ENCODE results near the gene TRIM42.

Gene TRIM42

GRCh38 chr3:140710711-140711389 lies 33.0 kb downstream of the TRIM42 start:
- DNase-seq: no peak

- DNase-seq: no peak
These were observed 33.6 kb downstream of the TRIM42 start for GRCh38 chr3:140711390-140712035.

- no peak for DNase-seq
These were observed 34.4 kb downstream of the TRIM42 start for GRCh38 chr3:140712301-140712700.

- no peak for DNase-seq
These were observed 37.2 kb downstream of the TRIM42 start for GRCh38 chr3:140715035-140715434.

DNA sequence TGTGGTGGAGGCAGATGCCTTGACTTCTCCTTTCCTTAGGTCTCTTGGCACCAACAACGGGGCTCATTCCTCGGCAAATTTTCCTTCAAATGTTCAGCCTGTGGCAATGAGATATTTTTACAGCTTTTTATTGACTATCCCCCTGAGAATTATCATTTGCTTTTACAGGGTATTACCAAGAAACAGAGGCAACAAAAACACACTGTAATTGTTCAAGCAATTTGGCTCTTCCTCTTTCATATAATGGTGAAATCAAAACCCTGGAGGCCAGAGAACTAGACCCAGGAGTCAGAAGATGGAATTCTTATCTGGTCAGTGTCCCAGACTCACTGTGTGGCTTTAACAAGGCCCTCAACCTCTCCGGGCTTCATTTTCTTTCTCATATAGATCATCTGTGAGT lies 40.1 kb downstream of the TRIM42 start:
- DNase-seq: no peak

- no peak for DNase-seq
These were observed 42.2 kb downstream of the TRIM42 start for GRCh38 chr3:140719841-140720614.

GRCh38 chr3:140723576-140723975 lies 45.7 kb downstream of the TRIM42 start:
- no peak for DNase-seq

DNA sequence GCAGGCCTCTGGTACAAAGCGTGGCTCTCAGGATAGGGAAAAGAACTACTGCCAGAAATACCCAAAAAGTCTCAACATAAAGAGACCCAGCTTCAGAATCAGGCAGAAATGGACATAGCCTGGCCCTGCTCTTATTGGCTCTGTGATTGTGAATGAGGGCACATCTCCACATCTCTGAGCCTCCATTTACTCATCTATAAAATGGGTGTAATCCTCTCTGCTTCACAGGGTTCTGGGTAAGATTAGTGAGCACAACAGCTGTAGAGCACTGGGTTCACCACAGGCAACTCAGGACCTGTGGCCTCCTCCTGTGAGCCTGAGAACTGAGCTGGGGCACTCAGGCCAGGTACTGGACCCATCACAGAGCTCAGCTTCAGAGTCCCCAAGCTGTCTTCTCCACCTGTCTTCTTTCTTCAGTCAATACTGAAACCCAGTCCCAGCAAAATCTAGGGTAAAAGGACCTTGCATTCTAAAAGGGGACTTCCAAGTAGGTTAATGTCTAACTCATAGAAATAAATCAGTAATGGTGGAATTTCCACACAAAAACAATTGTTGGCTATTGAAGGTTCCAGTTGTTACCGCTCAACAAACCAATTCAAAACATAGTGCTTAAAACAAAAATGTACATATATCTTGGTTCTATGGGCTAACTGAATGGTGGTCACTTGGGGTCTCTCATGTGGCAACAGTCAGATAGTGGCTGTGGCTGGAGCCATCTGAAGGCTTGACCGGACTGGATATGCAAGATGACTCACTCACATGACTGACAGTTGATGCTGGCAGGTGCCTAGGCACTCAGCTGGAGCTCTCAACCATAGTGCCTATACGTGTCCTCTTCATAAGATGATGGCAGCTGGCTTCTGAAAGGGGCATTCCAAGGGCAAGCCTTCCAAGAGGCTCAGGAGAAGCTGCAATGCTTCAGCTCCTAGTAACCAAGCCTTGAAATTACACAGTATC lies 47.3 kb downstream of the TRIM42 start:
- DNase-seq: no peak

- no peak for DNase-seq
These were observed 48.2 kb downstream of the TRIM42 start for GRCh38 chr3:140726066-140726465.

DNA sequence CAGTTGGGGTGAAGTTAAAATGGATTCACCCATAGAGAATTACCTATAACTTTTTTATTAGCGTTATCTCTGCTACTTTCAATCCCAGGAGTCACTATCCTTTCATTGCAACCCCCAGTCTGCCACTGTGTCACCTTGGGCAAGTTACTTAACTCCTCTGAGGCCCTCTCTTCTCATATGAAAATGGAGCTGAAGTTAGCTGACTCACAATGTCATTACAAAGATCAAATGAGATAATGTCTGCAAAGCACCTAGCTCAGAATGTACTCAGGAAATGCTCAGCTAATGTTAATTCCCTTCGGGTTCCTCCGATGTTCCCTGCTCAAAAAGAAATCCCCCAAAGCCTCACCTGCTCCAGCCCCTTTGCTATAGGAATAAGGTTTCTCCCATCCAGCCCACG lies 50.0 kb downstream of the TRIM42 start:
- DNase-seq: no peak

- DNase-seq: no peak
These were observed 53.7 kb downstream of the TRIM42 start for GRCh38 chr3:140731440-140732119.

- DNase-seq: no peak
These were observed 55.8 kb downstream of the TRIM42 start for GRCh38 chr3:140733623-140734022.

DNA sequence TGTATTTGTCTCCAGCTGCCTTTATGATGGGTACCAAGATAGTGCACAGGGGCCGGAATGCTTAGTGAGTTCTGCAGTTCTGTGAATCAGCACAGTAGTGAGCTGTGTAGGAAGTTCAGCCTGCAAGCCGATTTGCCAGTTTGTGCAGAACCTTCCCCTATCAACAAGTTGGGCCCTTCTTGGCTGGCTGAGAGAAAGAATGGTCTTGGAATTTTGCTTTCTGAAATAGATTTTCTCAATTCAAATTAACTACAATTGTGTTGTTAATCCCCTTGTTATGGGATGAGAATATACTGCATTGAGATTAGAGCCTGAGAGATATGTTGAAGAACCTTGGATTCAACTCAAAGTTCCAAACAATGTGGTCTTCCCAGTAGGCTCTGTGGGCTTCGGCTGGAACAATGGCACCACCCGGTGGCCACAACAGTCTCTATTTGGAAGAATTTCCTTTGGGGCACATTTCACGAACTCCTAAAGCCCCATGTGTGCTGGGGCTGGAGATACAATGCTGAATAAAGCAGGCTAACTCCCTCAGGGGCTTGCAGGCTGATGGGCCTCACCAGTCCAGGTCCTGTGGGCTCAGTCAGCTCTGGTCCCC lies 59.1 kb downstream of the TRIM42 start:
- DNase-seq: peak; percentile 9

DNA sequence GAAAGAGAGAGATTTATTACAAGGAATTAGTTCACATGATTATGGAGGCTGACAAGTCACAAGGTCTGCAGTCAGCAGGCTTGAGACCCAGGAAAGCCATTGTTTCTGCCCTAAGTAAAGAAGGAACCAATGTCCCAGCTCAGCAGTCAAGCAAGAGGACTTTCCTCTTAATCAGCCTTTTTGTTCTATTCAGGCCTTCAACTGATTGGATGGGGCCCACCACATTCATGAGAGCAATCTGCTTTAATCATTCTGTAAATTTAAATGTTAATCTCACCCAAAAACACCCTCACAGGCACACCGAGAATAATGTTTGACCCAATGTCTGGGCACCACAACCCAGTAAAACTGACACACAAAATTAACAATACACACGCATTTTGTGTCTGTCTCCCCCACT lies 64.3 kb downstream of the TRIM42 start:
- no peak for DNase-seq

- DNase-seq: no peak
These were observed 70.3 kb downstream of the TRIM42 start for GRCh38 chr3:140748171-140748570.

DNA sequence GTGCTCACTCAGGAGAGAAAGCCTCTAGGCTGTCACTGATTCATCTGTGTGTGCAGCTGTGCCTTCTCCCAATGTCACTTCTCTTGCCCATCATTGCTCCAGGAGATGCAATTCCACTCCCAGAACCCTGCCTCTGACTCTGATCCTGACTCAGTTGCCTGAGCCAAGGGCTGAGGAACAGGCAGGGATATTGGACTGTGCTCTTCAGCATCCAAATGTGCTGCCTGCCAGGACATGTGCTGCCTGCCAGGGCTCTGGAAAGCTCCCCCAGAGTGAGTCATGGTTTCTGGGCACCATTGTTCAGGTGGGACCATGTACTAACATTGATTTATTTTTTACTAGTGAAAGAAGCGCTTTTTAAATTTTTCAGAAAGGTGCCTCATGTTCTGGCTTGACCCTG lies 71.0 kb downstream of the TRIM42 start:
- DNase-seq: no peak

All from fibroblast of skin of right quadriceps (primary cell).